Measurements from ENCODE around the gene ZNF23. TPM values are rescaled to one million over a fixed set of nuclear protein-coding genes. Genes with fewer than 3 reads are reported as not detected.

The ZNF23 gene
- total RNA-seq, 1 experiment from 2014 or later = 9.6 TPM

GRCh38 chr16:71432906-71433305, 29.1 kb downstream of the ZNF23 start:
- Histone ChIP-seq H3K79me2 (ENCODE audit: insufficient read depth, low read length) (no peaks in the 10 kb centered on the region), H3K4me2 (ENCODE audit: insufficient read depth, insufficient read length, low read length) (no peak overlapping the region), H2BK5ac (ENCODE audit: insufficient read length, low read length) (no peak overlapping the region), H2AFZ (ENCODE audit: low read length) (no peak overlapping the region), H3K4ac (ENCODE audit: low read depth, low read length) (no peak overlapping the region), H2BK120ac (ENCODE audit: low read depth, low read length, poor library complexity, severe bottlenecking) (no peak overlapping the region), H2BK15ac (ENCODE audit: low read depth, low read length) (no peak overlapping the region), H4K5ac (ENCODE audit: insufficient read length, low read depth, low read length) (no peak overlapping the region), H3K4me1 (ENCODE audit: insufficient read depth, low read length) (no peaks in the 10 kb centered on the region), H3K79me1 (ENCODE audit: insufficient read depth, low read depth, low read length, poor library complexity, severe bottlenecking) (no peaks in the 10 kb centered on the region), H3K27ac (ENCODE audit: insufficient read length, low read depth, low read length) (no peak overlapping the region), H3K14ac (ENCODE audit: insufficient read depth, low read length) (no peak overlapping the region), H3K9ac (ENCODE audit: extremely low read depth, insufficient read length, low read length) (no peak overlapping the region), H3K23ac (ENCODE audit: insufficient read length, low read depth, low read length) (no peak overlapping the region), H2BK12ac (ENCODE audit: insufficient read length, low read depth, low read length) (no peak overlapping the region), H4K91ac (ENCODE audit: insufficient read length, low read depth, low read length) (no peak overlapping the region), H2BK20ac (ENCODE audit: low read depth, low read length, poor library complexity, severe bottlenecking) (no peak overlapping the region), H3K23me2 (ENCODE audit: insufficient read length, low read depth, low read length, poor library complexity, severe bottlenecking) (no peaks in the 10 kb centered on the region), H3K18ac (ENCODE audit: insufficient read length, low read depth, low read length) (no peak overlapping the region), H4K8ac (replicated peaks; ENCODE audit: insufficient read length, low read depth, low read length) (no peak overlapping the region), H3K9me3 (ENCODE audit: control insufficient read depth, low read depth, low read length) (no peaks in the 10 kb centered on the region), H3K56ac (ENCODE audit: insufficient read length, low read depth, low read length) (no peak overlapping the region), H3T11ph (ENCODE audit: low read length) (no peak overlapping the region), H3K27me3 (ENCODE audit: insufficient read depth, low read length) (no peaks in the 10 kb centered on the region), H2AK5ac (ENCODE audit: insufficient read length, low read length) (no peak overlapping the region), H4K20me1 (ENCODE audit: control insufficient read depth, insufficient read depth, insufficient read length) (no peaks in the 10 kb centered on the region)
- no peak overlapping the region for H3K4me3 Mint-ChIP-seq
- H3K9me3 Mint-ChIP-seq = 0 out of 5 replicates have a peak, but pooled peaks cover 0 to 4% of the 10 kb centered on the region in 2 experiments
- no peaks in the 10 kb centered on the region for H3K36me3 Mint-ChIP-seq (ENCODE audit: insufficient read depth in 1 of 3, low read depth in 3 of 3)
- no peaks in the 10 kb centered on the region for H3K4me1 Mint-ChIP-seq
- TF ChIP-seq, protein P1, sequence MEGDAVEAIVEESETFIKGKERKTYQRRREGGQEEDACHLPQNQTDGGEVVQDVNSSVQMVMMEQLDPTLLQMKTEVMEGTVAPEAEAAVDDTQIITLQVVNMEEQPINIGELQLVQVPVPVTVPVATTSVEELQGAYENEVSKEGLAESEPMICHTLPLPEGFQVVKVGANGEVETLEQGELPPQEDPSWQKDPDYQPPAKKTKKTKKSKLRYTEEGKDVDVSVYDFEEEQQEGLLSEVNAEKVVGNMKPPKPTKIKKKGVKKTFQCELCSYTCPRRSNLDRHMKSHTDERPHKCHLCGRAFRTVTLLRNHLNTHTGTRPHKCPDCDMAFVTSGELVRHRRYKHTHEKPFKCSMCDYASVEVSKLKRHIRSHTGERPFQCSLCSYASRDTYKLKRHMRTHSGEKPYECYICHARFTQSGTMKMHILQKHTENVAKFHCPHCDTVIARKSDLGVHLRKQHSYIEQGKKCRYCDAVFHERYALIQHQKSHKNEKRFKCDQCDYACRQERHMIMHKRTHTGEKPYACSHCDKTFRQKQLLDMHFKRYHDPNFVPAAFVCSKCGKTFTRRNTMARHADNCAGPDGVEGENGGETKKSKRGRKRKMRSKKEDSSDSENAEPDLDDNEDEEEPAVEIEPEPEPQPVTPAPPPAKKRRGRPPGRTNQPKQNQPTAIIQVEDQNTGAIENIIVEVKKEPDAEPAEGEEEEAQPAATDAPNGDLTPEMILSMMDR (conservative IDR thresholded peaks at IDR 0.05) = no peak
- no peak for DNase-seq
- H3K27ac Mint-ChIP-seq = no peak overlapping the region
- no CpG with 5 or more reads among the region's 6 CpGs for WGBS (ENCODE audit: extremely low coverage, insufficient read length, low lambda C conversion rate)
- peaks cover 35% of the 10 kb centered on the region for H3K27me3 Mint-ChIP-seq (ENCODE audit: low read depth)
